Activated gamma-delta T cell (primary cell): ENCODE data around the gene FES.
A peak's percentile ranks its signal among the peaks of the same experiment; 100 is the strongest.
"Not testable (repeated sequence)": the region's sequence is repeated elsewhere in the genome, so short reads cannot be mapped to it uniquely, and the experiment has no call there.

ENCODE experiments used
- DNase-seq: peaks from one replicate; lab custom pipeline; 2025; lab: John Stamatoyannopoulos, UW
- total RNA-seq, 2 donors: gene quantifications; one replicate each; lab custom pipeline; 2026; lab: John Stamatoyannopoulos, UW

Gene FES
- total RNA-seq: 5.2 to 21.2 reads per million in 2 donors

DNA sequence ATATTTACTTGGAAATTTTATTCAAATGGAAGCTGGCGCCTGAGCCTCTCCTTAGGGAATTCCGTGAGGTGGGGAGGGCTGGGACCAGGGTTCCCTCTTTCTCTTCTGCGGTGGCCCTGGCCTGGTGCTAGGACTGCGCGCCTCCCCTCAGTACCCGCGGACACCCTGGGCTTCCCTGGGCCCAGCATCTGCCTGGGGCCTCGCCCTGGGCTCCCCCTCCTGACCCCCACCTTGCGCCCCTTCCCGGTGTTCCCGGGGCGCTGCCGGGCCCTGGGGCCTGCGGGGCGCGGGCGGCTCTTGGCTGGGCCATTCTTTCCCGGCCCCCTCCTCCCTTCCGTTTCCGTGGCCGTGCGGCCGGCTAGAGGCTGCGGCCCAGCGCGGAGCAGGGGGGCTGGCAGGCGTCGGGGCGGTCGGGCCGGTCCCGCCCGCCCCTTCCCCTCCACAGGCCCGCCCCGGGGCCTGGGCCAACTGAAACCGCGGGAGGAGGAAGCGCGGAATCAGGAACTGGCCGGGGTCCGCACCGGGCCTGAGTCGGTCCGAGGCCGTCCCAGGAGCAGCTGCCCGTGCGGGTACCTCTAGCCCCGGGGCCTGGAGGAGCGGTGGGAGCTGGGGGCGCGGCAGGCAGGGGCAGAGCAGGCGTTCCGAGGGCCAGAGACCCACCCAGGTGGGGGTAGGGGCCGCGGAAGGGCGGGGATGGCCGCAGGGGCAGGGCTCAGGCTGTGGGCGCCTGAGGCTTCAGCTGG, at the start of gene FES:
TSS of gene FES (plus strand) at position 529 of the 743 bp plus-strand sequence. CDS start 542 bp downstream, outside the sequence.
- DNase-seq: no peak

DNA sequence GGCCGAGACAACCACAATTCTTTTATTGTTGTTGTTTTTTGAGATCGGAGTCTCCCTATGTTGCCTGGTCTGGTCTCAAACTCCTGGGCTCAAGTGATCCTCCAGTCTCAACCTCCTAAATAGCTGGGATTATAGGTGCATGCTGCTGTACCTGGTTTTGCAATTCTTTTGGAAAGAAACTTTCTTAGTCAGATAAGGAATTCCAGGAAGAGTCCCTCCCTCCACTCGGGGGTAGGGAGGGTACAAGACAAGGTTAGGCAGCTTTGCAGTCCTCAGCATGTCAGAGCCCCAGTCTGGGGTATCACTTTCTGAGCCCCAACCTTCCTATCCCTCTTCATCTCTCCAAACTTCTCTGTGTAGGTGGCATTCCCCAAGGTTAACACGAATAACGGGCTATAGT, 49.7 kb upstream of the FES start:
- DNase-seq: no peak

DNA sequence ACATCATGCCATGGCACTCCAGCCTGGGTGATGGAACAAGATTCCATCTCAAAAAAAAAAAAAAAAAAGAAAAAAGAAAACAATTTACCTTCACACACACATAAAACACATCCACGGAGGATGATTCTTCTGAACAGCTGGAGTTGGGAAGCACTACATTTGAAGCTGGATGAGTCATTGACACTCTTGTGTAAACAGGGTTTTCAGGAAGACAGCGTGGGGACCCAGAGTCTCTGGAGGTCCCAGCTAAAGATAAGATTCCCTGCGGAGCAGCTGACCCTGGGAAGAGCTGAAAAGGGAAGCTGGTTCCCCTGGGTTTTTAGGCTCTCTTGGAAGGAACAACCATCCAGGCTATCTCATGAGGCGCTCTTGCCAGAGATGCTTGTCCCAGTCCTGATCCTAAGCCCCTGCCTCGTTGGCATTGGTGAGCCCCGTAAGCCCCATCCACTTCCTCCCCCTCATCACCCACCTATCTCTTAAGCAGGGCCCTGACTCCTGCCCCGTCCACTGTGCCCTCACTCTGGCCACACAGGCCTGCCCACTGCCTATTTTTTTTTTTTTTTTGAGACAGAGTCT, 47.9 kb upstream of the FES start:
- DNase-seq: no peak

DNA sequence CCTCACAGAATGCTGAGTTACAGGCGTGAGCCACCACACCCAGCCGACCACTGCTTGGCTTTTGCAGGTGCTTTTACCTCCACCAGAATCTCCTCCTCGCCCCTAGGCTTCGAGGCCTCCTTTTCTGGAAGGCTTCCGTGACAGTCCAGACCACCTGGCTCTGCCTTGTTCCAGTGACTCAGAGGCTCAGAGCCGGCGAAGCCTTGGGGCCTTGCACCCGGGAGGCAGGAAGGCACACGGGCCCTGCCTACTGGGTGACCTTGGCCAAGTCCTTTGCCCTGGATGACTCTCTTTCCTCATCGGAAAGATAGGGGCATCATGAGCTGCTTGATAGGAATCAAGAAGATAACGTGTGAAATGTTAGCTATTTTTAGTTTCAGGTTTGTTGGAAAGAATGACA, 47.2 kb upstream of the FES start:
- DNase-seq: no peak

DNA sequence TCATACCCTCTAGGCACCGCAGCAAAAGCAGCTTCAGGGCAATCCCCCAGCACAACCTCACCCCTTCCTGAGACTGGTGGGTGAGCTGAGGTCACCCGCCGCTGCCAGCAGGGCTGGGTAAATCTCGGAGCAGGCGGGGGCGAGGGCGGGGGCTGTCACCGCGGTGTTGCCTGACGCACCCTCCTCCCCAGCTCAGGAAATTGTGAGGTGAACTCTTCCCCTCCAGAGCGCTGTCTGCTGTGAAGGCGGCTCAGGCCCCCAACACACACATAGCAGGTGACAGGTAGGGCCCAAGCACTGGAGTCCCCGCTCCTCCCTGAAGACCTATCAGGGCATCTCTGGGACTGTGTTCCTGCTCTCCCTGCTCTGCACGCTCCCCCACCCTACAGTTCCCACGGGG, 46.2 kb upstream of the FES start:
- DNase-seq: peak; percentile 80

DNA sequence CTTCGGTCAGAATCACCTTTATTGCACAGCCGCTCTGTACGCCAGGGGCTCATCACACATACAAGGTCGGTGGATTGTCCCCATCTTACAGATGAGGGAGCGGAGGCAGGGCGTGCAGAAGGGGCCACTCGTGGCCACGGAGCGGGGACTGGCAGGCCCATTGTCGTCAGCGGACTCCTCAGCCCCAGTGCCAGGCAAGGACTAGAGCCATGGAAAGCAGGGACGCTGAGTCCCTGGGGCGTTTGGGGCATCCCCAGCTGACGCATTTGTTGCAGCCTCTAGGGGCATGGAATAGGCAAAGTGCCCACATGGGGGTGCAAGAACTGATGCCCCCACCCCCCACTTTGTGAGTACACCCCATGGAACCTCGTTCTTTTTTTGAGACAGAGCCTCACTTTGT, 45.8 kb upstream of the FES start:
- DNase-seq: no peak

DNA sequence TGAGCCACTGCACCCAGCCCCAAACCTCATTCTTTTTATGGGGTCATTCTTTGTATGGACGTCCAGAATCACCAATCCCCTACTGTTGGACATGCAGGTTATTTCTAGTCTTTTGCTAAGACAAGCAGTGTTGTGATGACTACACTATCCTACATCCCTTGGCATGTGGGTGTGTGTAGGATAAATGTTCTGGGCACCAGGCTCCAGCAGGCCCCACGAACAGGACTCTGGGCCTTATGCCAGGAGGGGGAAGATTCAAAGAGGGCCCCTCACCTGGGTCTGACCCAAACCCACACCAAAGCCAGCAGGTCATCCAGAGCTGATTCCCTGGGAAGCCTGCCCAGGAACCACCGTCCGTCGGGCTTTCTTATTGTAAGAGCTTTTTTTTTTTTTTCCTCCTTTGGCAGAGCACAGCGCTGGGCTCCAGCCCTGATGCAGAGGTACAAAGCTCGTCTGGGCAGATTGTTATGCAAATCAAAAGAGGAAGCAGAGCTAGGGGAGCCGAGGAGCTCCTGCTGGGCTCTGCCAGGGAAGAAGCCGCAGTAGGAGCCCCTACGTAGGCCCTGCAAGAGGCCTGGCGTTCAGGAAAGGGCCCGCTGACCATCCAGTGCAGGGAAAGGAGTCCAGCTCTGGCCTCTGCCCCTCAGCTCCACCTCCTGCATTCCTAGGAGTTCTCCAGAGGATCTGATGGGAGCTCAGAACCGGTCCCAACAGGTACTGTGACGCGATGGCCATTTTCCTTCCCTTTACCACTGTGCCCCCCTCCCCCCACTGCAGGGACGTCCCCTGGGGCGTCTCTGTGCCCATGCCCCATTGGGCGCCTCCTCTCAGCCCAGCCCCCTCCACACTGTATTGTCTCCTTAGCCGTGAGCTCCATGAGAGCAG, 44.9 kb upstream of the FES start:
- no peak for DNase-seq

DNA sequence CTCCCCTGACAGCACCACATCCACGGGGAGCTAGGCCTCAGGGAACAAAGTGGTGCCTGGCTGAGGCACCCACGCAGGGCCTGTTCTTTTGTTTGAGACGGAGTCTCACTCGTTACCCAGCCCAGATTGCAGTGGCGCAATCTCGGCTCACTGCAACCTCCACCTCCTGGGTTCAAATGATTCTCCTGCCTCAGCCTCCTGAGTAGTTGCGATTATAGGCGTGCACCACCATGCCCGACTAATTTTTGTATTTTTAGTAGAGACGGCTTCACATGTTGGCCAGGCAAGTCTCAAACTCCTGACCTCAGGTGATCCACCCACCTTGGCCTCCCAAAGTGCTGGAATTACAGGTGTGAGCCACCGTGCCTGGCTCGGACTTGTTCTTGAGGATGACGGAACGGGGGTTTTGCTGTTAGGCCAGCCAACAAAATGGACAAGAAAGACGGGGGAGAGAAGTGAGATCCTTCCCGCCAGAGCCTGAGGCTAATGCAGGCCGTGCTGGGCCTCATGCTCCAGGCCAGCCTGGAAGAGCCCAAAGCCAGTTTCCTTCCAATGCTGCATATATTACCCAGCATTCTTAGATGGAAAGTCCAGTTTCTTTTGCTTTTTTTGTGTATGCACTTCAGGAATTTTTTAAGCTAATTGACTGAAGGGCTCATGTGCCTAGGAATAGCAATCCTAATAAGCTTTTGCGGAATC, 44.0 kb upstream of the FES start:
- no peak for DNase-seq

DNA sequence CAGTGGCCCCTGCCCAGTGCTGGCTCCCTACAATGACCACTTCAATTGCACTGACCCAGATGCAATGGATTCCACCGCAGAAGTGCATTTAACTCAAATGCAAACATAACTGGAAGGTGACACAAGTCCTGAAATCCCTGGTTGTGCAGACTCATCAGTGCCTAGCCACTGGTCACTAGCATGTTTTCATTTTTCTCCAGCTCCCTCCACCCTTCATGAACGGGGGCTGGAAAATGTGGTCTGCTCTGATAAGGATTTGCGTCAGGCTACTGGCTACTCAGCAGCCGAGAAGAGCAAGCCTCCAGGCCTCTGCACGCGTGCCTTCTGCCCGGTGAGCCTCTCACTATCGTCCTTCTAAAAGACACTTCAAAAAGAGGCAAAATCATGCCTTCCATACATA, 43.4 kb upstream of the FES start:
- DNase-seq: no peak

DNA sequence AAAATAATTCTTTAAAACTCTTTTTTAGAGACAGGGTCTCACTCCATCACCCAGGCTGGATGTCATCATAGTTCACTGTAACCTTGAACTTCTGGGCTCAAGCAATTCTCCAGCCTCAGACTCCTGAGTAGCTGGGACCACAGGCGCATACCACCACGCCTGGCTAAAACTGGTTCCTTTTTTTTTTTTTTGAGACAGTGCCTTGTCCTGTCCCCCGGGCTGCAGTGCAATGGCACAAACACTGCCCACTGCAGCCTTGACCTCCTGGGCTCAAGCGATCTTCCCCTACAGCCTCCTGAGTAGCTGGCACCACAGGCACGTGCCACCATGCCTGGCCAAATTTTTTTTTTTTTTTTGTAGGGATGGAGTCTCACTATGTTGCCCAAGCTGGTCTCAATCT, 39.6 kb upstream of the FES start:
- no peak for DNase-seq

DNA sequence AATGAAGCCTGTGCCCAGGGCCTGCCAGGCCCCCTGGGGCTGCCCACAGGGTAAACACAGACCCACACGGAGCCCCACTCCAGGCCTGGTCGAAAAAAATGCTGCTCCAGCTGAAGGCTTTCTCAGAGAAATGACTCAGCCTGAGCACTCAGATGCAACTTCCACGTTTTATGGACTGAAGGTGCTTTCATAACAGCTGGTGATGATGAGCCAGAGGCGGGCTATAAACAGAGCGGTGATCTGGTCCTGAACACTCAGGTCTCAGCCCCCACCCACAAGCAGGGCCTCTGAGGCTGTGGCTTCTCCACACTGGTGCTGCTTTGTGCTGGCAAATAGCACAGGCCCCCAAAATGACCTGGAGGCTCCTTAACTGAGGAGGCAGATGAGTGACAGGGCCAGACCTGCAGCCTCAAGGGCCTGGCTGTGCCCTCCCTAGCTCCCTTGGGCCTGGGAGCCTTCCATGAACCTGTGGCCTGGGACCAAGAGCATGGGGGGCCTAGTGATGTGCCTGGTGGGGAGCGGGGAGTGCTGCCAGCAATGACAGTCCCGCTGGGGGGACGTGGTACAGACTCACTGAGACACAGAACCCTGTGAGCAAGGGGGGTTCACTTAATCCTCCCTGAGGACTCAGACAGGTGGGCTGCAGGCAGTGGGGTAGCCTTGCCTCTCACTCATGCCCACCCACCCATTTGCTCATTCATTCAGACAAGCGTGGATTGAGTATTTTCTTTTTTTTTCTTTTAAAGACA, 38.9 kb upstream of the FES start:
- no peak for DNase-seq

DNA sequence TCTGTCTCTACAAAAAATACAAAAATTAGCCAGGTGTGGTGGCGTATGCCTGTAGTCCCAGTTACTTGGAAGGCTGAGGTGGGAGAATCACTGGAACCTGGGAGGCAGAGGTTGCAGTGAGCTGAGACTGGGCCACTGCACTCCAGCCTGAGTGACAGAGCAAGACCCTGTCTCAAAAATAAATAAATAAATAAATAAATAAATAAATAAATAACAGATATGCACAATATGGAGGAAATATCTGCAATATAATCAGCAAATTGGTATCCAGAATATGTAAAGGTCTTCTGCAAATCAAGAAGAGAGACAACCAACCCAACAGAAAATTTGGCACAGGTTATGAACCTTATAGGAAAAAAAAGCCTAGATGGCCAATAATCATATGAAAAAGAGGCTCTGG, 34.9 kb upstream of the FES start:
- DNase-seq: not testable (repeated sequence)

DNA sequence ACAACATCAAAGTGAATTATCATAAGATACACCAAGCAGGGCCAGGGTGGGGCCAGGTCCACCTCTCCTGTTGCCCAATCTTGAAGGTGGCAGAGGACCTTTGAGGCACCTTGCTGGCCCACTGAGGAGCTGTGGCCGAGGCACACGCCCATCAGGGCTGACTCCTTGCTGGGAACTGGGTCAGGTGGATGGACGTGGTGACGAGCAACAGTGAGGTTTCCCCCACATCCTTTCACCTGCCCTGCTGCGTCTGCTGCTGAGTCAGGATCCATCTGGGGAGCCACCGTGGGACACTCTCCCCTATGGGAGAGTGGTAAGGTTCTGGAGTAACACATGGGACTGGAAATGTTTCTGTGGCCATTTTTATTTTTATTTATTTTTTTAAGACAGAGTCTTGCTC, 33.2 kb upstream of the FES start:
- no peak for DNase-seq

DNA sequence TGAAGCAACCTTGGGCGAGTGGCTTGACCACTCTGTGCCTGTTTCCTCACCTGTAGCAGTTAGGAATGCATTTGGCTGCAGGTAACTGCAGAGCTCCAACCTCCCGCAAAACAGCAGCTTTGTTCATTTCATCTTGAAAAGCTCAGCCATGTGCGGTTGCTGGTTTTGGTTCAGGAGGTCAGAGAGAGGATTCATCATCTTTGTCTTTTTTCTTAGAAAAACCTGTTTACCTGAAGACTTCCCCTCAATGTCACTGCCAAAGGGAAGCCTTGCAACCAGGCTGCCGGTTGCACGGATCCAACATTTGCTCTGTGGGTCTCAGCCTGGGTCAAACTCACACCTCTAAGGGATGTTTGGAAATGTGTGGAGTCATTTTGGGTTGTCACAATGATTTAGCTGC, 32.4 kb upstream of the FES start:
- DNase-seq: no peak

DNA sequence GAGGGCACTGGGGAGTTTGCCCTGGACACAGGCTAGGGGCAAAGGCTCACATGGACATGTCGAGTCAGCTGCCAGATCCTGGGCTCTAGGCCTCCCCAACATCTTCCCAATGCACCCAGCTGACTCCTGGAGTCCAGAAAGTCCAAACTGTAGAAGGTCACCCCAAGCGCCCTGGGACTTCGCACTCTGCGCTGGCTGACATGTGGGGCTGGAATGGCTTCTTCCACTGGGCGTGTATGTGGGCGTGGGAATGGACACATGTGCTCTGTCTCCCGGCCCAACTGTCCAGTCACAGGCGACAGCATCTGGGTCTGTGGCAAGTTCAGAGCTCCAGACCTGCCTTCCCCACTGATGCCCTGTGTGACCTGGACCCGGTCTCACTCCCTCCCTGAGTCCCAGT, 29.2 kb upstream of the FES start:
- no peak for DNase-seq

DNA sequence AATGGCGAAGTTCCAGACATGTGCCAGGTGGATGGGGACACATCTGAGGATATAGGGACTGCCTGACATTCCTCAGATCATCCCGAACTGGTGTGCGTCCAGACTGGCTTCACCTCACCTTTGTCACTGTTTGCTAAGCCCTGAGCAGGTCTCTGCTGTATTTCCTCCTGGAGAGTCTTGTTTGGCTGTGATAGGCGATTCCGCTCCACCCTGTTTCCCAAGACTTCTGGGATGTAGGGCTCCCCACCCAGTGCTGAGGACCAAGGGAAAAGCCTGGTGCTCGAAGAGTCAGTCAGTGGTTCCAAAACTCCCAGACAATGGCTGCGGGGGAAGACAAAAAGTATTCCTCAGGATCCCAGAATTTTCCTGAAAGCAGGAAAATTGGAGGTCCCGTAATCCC, 27.0 kb upstream of the FES start:
- DNase-seq: no peak

DNA sequence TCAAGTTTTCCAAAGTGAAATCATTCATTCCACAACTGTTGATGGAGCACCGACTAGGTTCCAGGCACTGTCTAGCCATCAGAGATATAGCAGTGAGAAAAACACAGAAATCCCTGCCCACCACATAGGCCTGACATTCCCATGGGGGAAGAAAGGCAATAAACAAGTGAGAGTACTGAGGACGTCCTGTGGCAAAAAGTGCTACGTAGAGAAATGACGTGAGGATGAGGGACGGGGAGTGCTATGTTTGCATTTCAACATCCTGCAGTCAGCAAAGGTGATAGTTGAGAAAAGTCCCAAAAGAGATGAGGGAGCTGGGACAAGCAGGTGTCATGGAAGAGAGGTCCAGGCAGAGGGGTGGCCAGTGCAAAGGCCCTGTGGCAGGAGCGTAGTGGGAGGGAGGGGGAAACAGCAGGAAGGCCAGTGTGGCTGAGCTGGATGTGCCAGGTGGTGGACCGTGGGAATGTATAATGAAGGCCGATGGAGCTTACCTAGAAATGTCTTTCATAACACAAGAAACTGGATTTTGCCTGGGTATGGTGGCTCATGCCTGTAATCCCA, 26.3 kb upstream of the FES start:
- no peak for DNase-seq

DNA sequence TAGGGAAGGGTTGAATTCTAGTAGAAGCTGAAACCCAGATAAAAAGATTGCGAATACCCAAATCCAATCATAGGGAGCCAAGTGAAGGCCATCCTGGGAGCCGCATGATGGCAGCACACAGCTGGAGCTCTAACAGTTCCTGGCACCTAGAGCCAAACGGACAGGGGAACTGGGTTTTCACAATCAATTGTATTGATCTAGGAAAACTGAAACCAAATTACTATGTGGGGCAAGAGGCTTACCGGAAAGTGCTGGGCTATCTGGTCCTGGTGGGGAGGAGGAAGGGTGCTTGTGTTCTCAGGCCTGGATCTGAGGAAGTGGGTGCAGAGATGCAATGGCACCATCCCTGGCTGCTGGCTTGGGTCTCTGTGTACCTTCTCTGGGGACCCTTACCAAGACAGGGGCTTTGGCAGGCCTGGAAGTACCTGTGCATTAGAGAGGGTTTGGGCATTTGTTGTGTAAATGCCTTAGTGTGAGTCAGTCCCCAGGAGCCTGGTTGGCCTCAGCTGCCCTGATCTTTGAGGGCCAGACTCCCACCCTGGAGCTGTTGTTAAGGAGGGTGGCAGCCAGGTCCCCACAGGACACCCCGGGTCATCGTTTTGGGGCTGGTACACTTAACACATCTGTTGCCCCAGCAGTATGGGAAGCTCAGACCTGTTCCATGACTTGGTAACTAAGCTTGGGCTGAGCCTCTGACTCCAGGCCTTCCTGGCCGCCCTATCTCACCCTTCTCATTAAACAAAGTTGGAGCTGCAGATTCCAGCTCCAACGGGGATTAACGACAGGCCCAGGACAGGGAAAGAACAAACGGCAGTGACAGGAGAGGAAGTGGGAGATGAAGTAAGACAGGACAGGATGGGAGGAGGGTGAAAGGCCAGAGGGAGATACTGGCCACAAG, 24.8 kb upstream of the FES start:
- DNase-seq: no peak

DNA sequence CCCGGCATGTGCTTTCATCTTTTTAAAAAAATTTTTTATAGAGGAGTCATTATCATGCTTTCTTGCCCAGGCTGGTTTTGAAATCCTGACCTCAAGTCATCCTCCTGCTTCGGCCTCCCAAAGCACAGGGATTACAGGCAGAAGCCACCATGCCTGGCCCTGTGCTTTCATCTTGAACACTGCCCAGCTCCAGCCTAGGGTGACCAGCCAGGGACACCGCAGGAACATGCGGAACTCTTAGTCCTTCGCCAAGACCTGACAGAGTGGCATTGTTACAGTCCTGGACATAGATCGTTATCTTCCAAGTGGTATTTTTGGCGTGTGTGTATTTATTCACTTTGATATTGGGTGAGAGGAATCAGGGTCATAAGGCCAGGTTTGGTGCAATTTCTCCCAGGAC, 23.9 kb upstream of the FES start:
- DNase-seq: no peak
